Parathyroid adenoma (tissue), 2 donors: ENCODE results near the gene EPHX1.

Source experiments
- H2AFZ ChIP-seq: fragments of 300-600 bp; sonication (generic); one replicate; pipeline ENCODE4 v1.7.0; 2017; ENCODE audit warnings: antibody characterized with exemption, mild to moderate bottlenecking
- H3K27ac ChIP-seq: fragments of 300-600 bp; sonication (generic); one replicate; pipeline ENCODE4 v1.7.0; 2017
- H3K27me3 ChIP-seq: fragments of 300-600 bp; sonication (generic); one replicate; pipeline ENCODE4 v1.7.0; 2017; ENCODE audit warnings: low read length; ENCODE audit not compliant: control insufficient read depth, insufficient read depth
- H3K36me3 ChIP-seq: fragments of 300-600 bp; sonication (generic); one replicate; pipeline ENCODE4 v1.7.0; 2017; ENCODE audit warnings: low read length; ENCODE audit not compliant: control insufficient read depth, insufficient read depth
- H3K4me1 ChIP-seq: fragments of 300-600 bp; sonication (generic); one replicate; pipeline ENCODE4 v1.7.0; 2017; ENCODE audit warnings: control low read depth
- H3K4me2 ChIP-seq: fragments of 300-600 bp; sonication (generic); one replicate; pipeline ENCODE4 v1.7.0; 2017; ENCODE audit warnings: low read length
- H3K4me3 ChIP-seq: fragments of 300-600 bp; sonication (generic); one replicate; pipeline ENCODE4 v1.7.0; 2017; ENCODE audit warnings: low read depth, low read length
- H3K79me2 ChIP-seq: fragments of 300-600 bp; sonication (generic); one replicate; pipeline ENCODE4 v1.7.0; 2017; ENCODE audit warnings: control low read depth
- H3K9ac ChIP-seq: fragments of 300-600 bp; sonication (generic); one replicate; pipeline ENCODE4 v1.7.0; 2017; ENCODE audit warnings: mild to moderate bottlenecking
- H3K9me3 ChIP-seq: fragments of 300-600 bp; sonication (generic); one replicate; pipeline ENCODE4 v1.7.0; 2017; ENCODE audit warnings: low read length; ENCODE audit not compliant: control insufficient read depth
- TF ChIP-seq, protein P1 (sequence below): fragments of 300-600 bp; sonication (generic); IDR thresholded peaks from one replicate; pipeline ENCODE4 v1.7.0; 2017; ENCODE audit warnings: antibody characterized with exemption, mild to moderate bottlenecking
- donor health status: primary hyperparathyroidism.

Gene EPHX1

DNA sequence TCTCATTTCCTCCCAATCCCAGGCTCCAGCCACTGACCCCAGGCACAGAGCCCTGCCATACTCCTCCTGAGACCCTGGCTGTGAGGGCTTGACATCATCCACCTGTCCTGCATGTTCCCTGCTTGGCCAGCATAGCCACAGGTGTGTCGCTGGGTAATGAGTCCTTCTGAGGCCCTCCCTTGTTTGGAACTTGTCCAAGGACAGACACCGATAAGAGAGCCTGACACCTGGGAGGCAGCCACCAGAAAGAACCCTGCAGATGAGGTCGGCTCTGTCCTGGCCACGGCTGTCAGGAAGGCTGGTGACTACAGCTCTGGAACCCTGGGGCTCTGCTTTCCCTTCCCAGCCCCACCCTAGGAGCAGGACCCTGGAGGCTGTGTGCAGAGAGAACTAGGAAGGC is 37.7 kb downstream of the EPHX1 start:
- Histone ChIP-seq H3K9ac (no peak overlapping the region), H3K9me3 (no peaks in the 10 kb centered on the region), H2AFZ (no peak overlapping the region), H3K4me2 (no peak overlapping the region), H3K27me3 (no peaks in the 10 kb centered on the region), H3K79me2 (no peaks in the 10 kb centered on the region), H3K4me1 (no peaks in the 10 kb centered on the region), H3K36me3 (no peaks in the 10 kb centered on the region), H3K27ac (no peak overlapping the region), H3K4me3 (no peak overlapping the region)
- TF ChIP-seq, protein P1, sequence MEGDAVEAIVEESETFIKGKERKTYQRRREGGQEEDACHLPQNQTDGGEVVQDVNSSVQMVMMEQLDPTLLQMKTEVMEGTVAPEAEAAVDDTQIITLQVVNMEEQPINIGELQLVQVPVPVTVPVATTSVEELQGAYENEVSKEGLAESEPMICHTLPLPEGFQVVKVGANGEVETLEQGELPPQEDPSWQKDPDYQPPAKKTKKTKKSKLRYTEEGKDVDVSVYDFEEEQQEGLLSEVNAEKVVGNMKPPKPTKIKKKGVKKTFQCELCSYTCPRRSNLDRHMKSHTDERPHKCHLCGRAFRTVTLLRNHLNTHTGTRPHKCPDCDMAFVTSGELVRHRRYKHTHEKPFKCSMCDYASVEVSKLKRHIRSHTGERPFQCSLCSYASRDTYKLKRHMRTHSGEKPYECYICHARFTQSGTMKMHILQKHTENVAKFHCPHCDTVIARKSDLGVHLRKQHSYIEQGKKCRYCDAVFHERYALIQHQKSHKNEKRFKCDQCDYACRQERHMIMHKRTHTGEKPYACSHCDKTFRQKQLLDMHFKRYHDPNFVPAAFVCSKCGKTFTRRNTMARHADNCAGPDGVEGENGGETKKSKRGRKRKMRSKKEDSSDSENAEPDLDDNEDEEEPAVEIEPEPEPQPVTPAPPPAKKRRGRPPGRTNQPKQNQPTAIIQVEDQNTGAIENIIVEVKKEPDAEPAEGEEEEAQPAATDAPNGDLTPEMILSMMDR = no peak

DNA sequence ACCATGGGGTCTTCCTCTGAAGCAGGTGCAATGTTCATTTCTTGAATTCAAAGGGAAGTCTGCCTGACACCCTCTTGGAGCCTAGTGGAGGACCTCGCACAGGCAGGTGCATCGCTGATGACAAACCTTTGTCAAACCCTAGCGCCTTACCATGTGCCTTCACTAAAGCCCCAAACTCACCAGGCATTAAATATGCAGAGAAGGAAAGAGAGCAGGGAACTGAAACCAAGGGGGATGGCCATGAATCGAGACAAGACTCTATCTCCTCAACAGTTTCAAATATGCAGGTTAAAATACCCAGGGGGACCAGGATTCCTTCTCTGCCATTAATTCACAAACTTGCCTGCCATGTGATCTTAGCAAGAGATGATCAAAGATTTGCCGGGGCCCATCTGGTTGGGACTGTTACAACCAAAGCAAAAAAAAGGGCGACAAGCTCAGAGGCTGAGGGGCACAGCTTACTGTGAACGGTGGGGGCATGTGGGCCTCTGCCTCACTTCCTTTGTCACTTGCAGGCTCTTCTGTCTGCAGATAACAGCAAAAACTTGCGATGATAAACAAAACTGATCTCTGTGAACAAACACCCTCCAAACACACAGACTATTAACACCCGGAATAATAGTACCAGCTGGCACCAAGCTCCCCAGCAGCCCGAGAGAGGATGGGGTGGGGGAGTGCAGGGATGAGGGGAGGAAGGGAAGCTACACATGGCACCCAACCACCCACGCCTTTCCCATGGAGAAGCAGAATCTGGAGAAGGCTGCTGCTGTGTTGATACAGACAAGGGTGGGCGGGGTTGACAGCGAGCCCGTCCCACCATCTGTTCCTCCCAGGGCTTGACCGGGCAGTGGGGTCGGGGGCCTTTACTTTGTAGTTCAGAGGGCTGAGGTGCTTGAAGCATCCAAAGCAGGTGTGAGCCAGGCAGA is 38.4 kb downstream of the EPHX1 start:
- no peaks in the 10 kb centered on the region for H3K79me2 ChIP-seq
- H3K36me3 ChIP-seq = no peaks in the 10 kb centered on the region
- no peaks in the 10 kb centered on the region for H3K4me1 ChIP-seq
- no peaks in the 10 kb centered on the region for H3K9me3 ChIP-seq
- H3K27me3 ChIP-seq = no peaks in the 10 kb centered on the region
- H3K9ac ChIP-seq = no peak overlapping the region
- no peak overlapping the region for H3K4me3 ChIP-seq
- H2AFZ ChIP-seq = no peak overlapping the region
- no peak overlapping the region for H3K4me2 ChIP-seq
- H3K27ac ChIP-seq = no peak overlapping the region
- TF ChIP-seq, protein P1 = no peak

DNA sequence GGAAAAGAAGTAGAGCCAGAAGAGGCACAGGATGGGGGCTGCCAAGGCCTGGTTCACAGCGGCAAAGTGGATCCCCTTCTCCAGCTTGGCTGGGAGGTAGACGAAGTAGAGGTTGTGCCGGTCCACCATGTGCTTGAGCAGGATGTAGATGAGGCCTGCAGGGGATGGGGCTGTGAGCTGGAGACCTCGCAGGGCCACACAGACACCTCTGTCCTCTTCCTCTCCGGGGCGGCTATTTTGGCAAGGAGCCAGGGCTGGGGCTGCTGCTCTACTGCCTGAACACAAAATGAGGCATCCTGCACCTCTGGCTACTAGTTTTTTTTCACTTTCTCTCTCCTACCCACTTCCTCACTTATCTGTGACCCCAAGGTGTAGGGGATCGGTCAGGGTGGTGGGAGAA is 40.0 kb downstream of the EPHX1 start:
- Histone ChIP-seq H3K9me3 (no peaks in the 10 kb centered on the region), H2AFZ (no peak overlapping the region), H3K27ac (no peak overlapping the region), H3K36me3 (no peaks in the 10 kb centered on the region), H3K4me1 (no peaks in the 10 kb centered on the region), H3K27me3 (no peaks in the 10 kb centered on the region), H3K9ac (no peak overlapping the region), H3K4me2 (no peak overlapping the region), H3K4me3 (no peak overlapping the region), H3K79me2 (no peaks in the 10 kb centered on the region)
- TF ChIP-seq, protein P1 = no peak

DNA sequence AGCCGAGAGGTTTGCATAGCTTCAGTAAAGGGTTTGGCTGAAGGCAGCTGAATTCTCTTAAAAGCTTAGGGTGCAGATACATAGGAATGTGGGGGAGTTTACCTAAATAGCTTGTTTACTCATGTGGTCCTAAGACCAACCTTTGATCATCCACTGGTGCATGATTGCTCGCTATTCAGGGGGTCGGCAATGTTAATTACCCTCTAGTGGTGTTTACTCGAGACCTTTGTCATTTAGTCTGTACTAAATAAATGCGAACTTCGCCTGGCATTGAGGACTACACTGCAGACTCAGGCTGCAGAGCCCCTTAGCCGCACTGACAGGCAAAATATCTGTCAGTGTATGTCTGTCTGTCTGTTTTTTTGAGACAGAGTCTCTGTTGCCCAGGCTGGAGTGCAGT is 40.4 kb downstream of the EPHX1 start:
- Histone ChIP-seq H3K4me2 (no peak overlapping the region), H3K79me2 (no peaks in the 10 kb centered on the region), H3K4me1 (no peaks in the 10 kb centered on the region), H3K9me3 (no peaks in the 10 kb centered on the region), H3K27ac (no peak overlapping the region), H3K4me3 (no peak overlapping the region), H3K27me3 (no peaks in the 10 kb centered on the region), H3K9ac (no peak overlapping the region), H2AFZ (no peak overlapping the region), H3K36me3 (no peaks in the 10 kb centered on the region)
- TF ChIP-seq, protein P1 = no peak

DNA sequence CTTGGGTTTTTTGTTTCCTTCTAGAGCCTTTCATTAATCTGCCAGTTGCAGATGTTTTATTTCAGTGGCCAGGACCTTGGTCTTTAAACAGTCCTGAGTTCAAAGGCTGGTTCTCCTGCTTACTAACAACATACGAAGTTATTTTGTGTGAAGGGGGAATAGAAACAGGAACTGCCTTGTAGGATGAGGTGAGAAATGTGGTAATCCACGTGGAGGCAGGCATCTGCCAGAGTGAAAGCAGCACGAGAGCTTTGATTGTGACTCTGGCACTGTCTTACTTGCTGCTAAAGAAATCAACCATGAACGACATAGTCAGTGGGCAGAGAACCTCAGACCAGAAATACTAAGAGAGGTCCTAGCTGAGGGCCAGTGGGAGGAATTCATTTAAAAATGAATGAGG is 41.9 kb downstream of the EPHX1 start:
- Histone ChIP-seq H3K4me2 (no peak overlapping the region), H3K79me2 (no peaks in the 10 kb centered on the region), H3K27ac (no peak overlapping the region), H3K9ac (no peak overlapping the region), H2AFZ (no peak overlapping the region), H3K4me1 (no peaks in the 10 kb centered on the region), H3K27me3 (no peaks in the 10 kb centered on the region), H3K4me3 (no peak overlapping the region), H3K36me3 (no peaks in the 10 kb centered on the region), H3K9me3 (no peaks in the 10 kb centered on the region)
- TF ChIP-seq, protein P1 = no peak
